Stimulated activated CD8-positive, alpha-beta memory T cell treated with anti-CD3 and anti-CD28 coated beads, Interleukin-15, amount 100 ng/mL, for 48 hours (primary cell): Measurements from ENCODE around the gene CHEK1.
"Not testable (repeated sequence)": the region's sequence is repeated elsewhere in the genome, so short reads cannot be mapped to it uniquely, and the experiment has no call there.

Source experiments
- DNase-seq, 2 donors: peaks; one replicate each; pipeline ENCODE4 v3.0.0-alpha.2; 2020; ENCODE audit warnings: low read depth in 2 of 2

Gene CHEK1

DNA sequence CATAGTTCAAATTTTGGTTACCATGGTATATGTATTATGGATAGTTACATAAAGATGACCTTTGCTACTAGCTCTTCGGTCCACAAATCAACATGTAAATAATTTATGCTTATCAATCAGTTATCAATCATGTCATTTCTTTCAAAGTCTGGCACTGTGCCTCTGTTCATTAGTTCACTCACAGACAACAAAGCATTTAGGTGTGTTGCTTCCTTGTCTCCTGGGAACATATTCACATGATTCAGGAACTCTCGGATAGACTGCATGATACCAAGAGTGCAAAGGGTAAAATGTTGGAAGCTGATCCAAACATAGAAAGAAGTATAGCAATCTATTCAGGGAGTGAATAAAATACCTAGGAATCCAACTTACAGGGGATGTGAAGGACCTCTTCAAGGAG is 70.0 kb downstream of the CHEK1 start:
- DNase-seq, result no peak

- DNase-seq, result no peak
These were observed 76.2 kb downstream of the CHEK1 start for GRCh38 chr11:125701018-125701610.

- no peak for DNase-seq
These were observed 77.1 kb downstream of the CHEK1 start for GRCh38 chr11:125701858-125702621.

DNA sequence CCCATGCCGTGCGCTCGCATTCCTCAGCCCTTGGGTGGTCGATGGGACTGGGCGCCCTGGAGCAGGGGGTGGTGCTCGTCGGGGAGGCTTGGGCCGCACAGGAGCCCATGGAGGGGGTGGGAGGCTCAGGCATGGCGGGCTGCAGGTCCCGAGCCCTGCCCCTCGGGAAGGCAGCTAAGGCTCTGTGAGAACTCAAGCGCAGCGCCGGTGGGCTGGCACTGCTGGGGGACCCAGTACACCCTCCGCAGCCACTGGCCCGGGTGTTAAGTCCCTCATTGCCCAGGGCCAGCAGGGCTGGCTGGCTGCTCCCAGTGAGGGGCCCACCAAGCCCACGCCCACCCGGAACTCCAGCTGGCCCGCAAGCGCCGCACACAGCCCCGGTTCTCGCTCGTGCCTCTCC is 79.7 kb downstream of the CHEK1 start:
- DNase-seq, result not testable (repeated sequence)

DNA sequence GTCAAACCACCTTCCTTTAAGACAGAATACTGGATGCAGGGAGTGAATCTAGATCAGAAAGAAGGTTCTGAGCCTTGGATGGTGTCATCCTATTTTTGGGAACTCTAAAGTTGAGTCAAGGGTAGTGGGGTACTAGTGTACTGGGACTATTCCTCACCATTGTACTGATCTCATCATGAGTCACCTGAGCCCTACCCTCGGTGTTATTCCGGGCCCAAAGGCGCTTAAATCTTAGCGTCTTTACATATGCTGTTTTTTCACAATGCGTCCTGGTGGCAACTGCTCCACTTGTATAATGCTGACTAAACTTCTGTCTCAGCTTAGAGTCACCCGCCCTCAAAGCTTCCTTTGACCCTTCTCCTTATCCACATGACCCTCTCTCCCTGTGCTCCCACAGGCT is 95.8 kb downstream of the CHEK1 start:
- DNase-seq, result no peak

DNA sequence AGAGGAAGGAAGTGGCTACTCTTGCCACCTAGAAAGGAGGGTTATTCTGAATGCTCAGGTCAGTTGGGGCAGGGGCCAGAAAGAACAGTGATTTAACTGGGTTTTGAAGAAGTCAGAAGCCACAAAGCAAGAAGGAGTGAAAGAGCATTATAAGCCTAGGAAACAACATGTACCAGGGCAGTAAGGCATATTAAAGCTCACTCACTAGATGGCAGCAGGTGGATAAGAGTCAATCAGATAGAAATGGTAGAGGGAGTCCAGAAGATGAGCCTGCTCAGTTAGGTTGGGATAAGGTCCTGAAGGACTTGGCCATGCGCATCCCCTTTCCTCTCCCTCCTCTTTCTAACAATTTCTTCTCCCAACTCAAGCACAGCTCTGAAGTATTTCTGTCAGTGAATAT is 99.2 kb downstream of the CHEK1 start:
- no peak for DNase-seq
